Upper lobe of left lung (tissue), 4 donors: Measurements from ENCODE around the gene GSN.
A peak's percentile ranks its signal among the peaks of the same experiment; 100 is the strongest.

Experiments used
- EP300 ChIP-seq, 4 donors: sonication (generic); formaldehyde crosslinking; IDR thresholded peaks; one replicate each; pipeline ENCODE4 v1.5.1; 2017; ENCODE audit warnings: antibody characterized with exemption in 4 of 4, control low read depth in 2 of 4
- POLR2A ChIP-seq, 4 donors: fragments of 450-650 bp; IDR thresholded peaks; one replicate each; pipeline ENCODE4 v1.5.1; 2016 to 2017; ENCODE audit warnings: antibody characterized with exemption in 4 of 4, mild to moderate bottlenecking in 2 of 4
- POLR2AphosphoS5 ChIP-seq, 2 donors: sonication (generic); formaldehyde crosslinking; IDR thresholded peaks; one replicate each; pipeline ENCODE4 v1.5.1; 2017; ENCODE audit warnings: antibody characterized with exemption in 2 of 2
- TF ChIP-seq, protein P1 (sequence below), 6 experiments: fragments of 450-650 bp in 4 of 6; fragments of 200-600 bp in 2 of 6; sonication (generic) in 2 of 6; IDR thresholded peaks; one replicate each; pipeline ENCODE4 v1.5.1; 2016 to 2019; ENCODE audit warnings: antibody characterized with exemption in 6 of 6

DNA sequence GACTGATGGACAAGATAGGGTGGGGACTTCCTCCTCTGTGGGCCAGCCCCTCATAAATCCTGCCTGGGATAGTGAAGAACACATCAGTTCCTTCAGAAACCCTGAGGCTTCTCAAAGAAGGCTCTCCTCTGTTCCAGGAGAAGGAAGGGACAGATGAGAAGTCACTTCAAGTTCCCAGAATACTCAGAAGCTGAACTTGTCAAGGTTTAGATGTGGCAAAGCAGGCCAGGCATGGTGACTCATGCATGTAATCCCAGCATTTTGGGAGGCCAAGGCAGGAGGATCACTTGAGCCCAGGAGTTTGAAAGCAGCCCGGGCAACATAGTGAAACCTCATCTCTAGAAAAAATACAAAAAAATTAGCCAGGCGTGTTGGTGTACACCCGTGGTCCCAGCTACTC lies 63.6 kb downstream of the GSN start:
- TF ChIP-seq, protein P1, sequence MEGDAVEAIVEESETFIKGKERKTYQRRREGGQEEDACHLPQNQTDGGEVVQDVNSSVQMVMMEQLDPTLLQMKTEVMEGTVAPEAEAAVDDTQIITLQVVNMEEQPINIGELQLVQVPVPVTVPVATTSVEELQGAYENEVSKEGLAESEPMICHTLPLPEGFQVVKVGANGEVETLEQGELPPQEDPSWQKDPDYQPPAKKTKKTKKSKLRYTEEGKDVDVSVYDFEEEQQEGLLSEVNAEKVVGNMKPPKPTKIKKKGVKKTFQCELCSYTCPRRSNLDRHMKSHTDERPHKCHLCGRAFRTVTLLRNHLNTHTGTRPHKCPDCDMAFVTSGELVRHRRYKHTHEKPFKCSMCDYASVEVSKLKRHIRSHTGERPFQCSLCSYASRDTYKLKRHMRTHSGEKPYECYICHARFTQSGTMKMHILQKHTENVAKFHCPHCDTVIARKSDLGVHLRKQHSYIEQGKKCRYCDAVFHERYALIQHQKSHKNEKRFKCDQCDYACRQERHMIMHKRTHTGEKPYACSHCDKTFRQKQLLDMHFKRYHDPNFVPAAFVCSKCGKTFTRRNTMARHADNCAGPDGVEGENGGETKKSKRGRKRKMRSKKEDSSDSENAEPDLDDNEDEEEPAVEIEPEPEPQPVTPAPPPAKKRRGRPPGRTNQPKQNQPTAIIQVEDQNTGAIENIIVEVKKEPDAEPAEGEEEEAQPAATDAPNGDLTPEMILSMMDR (IDR thresholded peaks at IDR 0.05), result peak in 1 of 6 experiments; percentile 12
- TF ChIP-seq POLR2A (IDR thresholded peaks at IDR 0.05), result no peak
- TF ChIP-seq EP300 (IDR thresholded peaks at IDR 0.05), result no peak
- peak in 1 of 2 donors; percentile 25 for TF ChIP-seq POLR2AphosphoS5 (IDR thresholded peaks at IDR 0.05)
